ENCODE results near the gene ENOX2. TPM values are rescaled to one million over a fixed set of nuclear protein-coding genes. Genes with fewer than 3 reads are reported as not detected.

Gene ENOX2
- total RNA-seq, 4 donors from 2014 or later = 12.7 to 26.9 (median 21.4) TPM

- TF ChIP-seq CTCF (IDR thresholded peaks at IDR 0.05; ENCODE audit: low read depth) = no peak
These were observed 279.5 kb downstream of the ENOX2 start for GRCh38 chrX:130623518-130623917.

GRCh38 chrX:130615941-130616340, 287.1 kb downstream of the ENOX2 start:
- TF ChIP-seq CTCF (IDR thresholded peaks at IDR 0.05; ENCODE audit: low read depth) = no peak

- TF ChIP-seq CTCF (IDR thresholded peaks at IDR 0.05; ENCODE audit: low read depth) = no peak
These were observed 295.6 kb downstream of the ENOX2 start for GRCh38 chrX:130607431-130607830.

GRCh38 chrX:130606425-130606824, 296.6 kb downstream of the ENOX2 start:
- no peak for TF ChIP-seq CTCF (IDR thresholded peaks at IDR 0.05; ENCODE audit: low read depth)

GRCh38 chrX:130604882-130605281, 298.1 kb downstream of the ENOX2 start:
- TF ChIP-seq CTCF (IDR thresholded peaks at IDR 0.05; ENCODE audit: low read depth) = no peak

- no peak for TF ChIP-seq CTCF (IDR thresholded peaks at IDR 0.05; ENCODE audit: low read depth)
These were observed 308.5 kb downstream of the ENOX2 start for GRCh38 chrX:130594453-130594916.

GRCh38 chrX:130593911-130594310, 309.1 kb downstream of the ENOX2 start:
- no peak for TF ChIP-seq CTCF (IDR thresholded peaks at IDR 0.05; ENCODE audit: low read depth)

Data from subcutaneous adipose tissue (tissue), 4 donors.